Endothelial cell of umbilical vein (primary cell): ENCODE results near the gene IFNG.

Source experiments
- CTCF ChIP-seq, 2 donors: IDR thresholded peaks; 1 replicate in 1 of 2; 2 replicates in 1 of 2; pipeline ENCODE4 v1.5.1; 2011; ENCODE audit warnings: low read length in 2 of 2, mild to moderate bottlenecking in 2 of 2, moderate library complexity in 2 of 2, control low read depth in 1 of 2, inconsistent platforms in 1 of 2, low read depth in 1 of 2; ENCODE audit not compliant: insufficient read depth in 1 of 2; ENCODE audit errors: extremely low read depth in 1 of 2
- EZH2 ChIP-seq: IDR thresholded peaks from 2 replicates; pipeline ENCODE4 v1.6.1; 2012; ENCODE audit warnings: borderline replicate concordance, low read depth, mild to moderate bottlenecking, moderate library complexity, low read length, inconsistent platforms; ENCODE audit not compliant: severe bottlenecking
- FOS ChIP-seq: IDR thresholded peaks from 2 replicates; pipeline ENCODE4 v1.6.1; 2011; ENCODE audit warnings: mild to moderate bottlenecking, low read length, moderate library complexity, borderline replicate concordance; ENCODE audit not compliant: insufficient read depth
- GATA2 ChIP-seq: IDR thresholded peaks from 2 replicates; pipeline ENCODE4 v1.7.0; 2011; ENCODE audit warnings: low read depth, mild to moderate bottlenecking, moderate library complexity, mixed read lengths, low read length; ENCODE audit not compliant: insufficient read length, insufficient read depth
- MAX ChIP-seq: IDR thresholded peaks from 2 replicates; pipeline ENCODE4 v1.6.1; 2011; ENCODE audit not compliant: insufficient read depth, insufficient read length
- MYC ChIP-seq: IDR thresholded peaks from one replicate; pipeline ENCODE4 v1.6.1; 2011; ENCODE audit warnings: mild to moderate bottlenecking, low read depth, low read length
- POLR2A ChIP-seq: IDR thresholded peaks from 2 replicates; pipeline ENCODE4 v1.6.1; 2012; ENCODE audit warnings: low read depth, mild to moderate bottlenecking, control low read depth, low read length
- POLR2AphosphoS5 ChIP-seq: IDR thresholded peaks from 2 replicates; pipeline ENCODE4 v1.6.1; 2012; ENCODE audit warnings: low read depth, mild to moderate bottlenecking, control low read depth, low read length, moderate library complexity; ENCODE audit not compliant: insufficient read depth

- TF ChIP-seq CTCF (IDR thresholded peaks at IDR 0.05; ENCODE audit: extremely low read depth in 1 of 2, insufficient read depth in 1 of 2, low read depth in 1 of 2, low read length in 2 of 2), result no peak
- no peak for TF ChIP-seq EZH2
- no peak for TF ChIP-seq POLR2AphosphoS5
- no peak for TF ChIP-seq POLR2A
- no peak for TF ChIP-seq MAX
- TF ChIP-seq MYC, result no peak
- TF ChIP-seq GATA2, result no peak
- no peak for TF ChIP-seq FOS
Observed at GRCh38 chr12:68199127-68199526, 39.6 kb upstream of the IFNG start.
